ENCODE results near the gene TBC1D30. TPM values are rescaled to one million over a fixed set of nuclear protein-coding genes. Genes with fewer than 3 reads are reported as not detected.
"Not testable (repeated sequence)": the region's sequence is repeated elsewhere in the genome, so short reads cannot be mapped to it uniquely, and the experiment has no call there.

The TBC1D30 gene
- total RNA-seq, 1 donor from 2014 or later = 13.9 TPM

GRCh38 chr12:64806173-64806572, 18.3 kb upstream of the TBC1D30 start:
- no peak for DNase-seq (ENCODE audit: low read depth in 2 of 2)

DNA sequence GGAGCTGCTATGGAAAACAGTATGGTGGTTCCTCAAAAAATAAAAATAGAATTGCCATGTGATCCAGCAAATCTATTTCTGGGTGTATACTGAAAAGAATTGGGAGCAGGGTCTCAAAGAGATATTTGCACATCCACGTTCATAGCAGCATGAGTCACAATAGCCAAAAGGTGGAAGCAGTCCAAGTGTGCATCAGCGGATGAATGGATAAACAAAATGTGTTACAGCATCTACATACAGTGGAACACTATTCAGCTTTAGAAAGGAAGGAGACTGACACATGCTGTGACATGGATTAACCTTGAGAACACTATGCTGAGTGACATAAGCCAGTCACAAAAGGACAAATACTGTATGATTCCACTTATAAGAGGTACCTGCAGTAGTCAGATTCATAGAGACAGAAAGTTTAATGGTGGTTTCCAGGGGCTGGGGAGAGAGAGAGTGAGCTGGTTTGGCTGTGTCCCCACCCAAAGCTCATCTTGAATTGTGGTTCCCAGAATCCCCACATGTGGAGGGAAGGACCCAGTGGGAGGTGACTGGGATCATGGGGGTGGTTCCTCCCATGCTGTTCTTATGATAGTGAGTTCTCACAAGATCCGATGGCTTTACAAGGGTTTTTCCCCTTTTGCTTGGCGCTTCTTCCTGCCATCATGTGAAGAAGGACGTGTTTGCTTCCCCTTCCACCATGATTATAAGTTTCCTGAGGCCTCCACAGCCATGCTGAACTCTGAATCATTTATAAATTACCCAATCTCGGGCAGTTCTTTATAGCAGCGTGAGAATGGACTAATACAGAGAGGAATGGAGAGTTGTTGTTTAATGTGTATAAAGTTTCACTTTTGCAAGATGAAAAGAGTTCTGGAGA, 17.6 kb upstream of the TBC1D30 start:
- DNase-seq (ENCODE audit: low read depth in 2 of 2) = peak; percentile 81 to 87

DNA sequence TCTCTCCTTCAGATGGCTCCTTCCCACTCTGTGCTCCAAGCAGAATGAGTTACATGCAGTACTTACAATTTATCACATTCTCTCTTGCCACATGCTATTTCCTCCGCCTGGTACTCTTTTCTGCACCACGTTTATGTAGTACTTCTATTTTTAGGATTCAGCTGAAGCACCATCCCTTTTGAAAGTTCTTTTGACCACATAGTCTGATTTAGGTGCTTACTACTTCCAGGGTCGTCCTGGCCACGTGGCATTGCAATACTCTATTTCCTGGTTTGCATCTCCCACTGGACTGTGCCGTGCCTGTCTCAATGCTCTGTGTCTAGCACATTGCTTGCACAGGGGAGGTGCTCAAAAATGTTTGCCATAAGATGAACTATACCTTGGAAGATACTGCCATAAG, 16.3 kb upstream of the TBC1D30 start:
- DNase-seq (ENCODE audit: low read depth in 2 of 2) = no peak

GRCh38 chr12:64810831-64811230, 13.6 kb upstream of the TBC1D30 start:
- no peak for DNase-seq (ENCODE audit: low read depth in 2 of 2)

GRCh38 chr12:64813723-64814122, 10.7 kb upstream of the TBC1D30 start:
- no peak for DNase-seq (ENCODE audit: low read depth in 2 of 2)

DNA sequence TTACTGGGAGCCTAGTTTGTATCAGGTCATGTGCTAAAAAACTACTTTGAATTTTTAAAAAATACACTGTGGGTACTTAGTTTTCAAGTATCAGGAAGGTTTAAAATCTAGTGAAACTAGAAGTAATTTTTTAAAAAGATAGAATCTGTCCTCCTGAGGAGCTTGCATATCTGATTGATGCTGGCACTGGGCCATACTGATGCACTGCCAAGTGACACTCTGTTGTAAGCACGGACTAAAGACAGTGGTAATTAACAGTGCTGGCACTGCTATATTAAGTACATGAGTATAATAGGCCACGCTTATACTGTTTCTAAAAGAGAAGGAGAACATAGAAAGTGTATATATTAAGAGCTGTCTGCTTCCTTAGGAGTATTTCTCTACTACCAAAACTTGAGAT, 10.0 kb upstream of the TBC1D30 start:
- no peak for DNase-seq (ENCODE audit: low read depth in 2 of 2)

- no peak for DNase-seq (ENCODE audit: low read depth in 2 of 2)
Observed at GRCh38 chr12:64819816-64820402, 4.5 kb upstream of the TBC1D30 start.

DNA sequence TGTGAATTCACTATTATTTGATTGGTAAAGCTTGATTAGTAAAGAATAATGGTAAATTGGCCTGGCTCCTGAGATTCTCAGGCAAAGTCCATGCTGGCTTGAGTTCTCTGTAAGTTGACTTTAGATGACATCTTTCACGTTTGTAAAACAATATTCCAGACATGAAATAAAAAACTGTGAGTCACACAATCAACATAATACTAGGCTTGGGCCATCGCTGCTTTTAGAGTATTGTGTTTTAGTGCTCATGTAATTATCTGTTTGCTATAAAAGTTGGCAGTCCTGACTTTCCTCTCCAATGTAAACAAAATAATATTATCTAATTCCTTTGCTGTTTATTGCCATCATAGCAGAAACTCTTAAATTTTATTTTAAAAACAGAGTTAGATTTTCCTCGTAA, 3.9 kb upstream of the TBC1D30 start:
- no peak for DNase-seq (ENCODE audit: low read depth in 2 of 2)

GRCh38 chr12:64821116-64821630, 3.3 kb upstream of the TBC1D30 start:
- no peak for DNase-seq (ENCODE audit: low read depth in 2 of 2)

DNA sequence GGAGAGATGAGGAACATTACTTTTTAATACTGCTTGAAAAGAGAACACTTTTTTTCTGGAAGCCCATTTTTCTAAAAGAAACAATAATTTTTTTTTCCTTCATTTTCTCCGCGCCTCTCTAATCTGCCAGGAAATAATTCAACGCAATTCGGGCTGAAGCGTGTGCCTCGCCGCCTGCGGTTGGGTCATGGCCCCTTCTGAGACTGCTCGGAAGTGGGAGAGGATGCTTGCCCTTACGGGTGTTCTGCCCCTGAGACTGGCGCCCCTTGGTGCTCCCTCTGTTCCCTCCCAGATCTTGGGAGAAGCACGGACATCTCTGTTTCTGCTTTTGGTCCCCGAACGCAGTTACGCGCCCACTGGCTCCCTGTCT, 332 bp upstream of the TBC1D30 start:
- DNase-seq (ENCODE audit: low read depth in 2 of 2) = no peak

- no peak for DNase-seq (ENCODE audit: low read depth in 2 of 2)
Observed at GRCh38 chr12:64825143-64826021, 935 bp downstream of the TBC1D30 start.

GRCh38 chr12:64826234-64826633, 1.8 kb downstream of the TBC1D30 start:
- peak; percentile 56 to 80 for DNase-seq (ENCODE audit: low read depth in 2 of 2)

DNA sequence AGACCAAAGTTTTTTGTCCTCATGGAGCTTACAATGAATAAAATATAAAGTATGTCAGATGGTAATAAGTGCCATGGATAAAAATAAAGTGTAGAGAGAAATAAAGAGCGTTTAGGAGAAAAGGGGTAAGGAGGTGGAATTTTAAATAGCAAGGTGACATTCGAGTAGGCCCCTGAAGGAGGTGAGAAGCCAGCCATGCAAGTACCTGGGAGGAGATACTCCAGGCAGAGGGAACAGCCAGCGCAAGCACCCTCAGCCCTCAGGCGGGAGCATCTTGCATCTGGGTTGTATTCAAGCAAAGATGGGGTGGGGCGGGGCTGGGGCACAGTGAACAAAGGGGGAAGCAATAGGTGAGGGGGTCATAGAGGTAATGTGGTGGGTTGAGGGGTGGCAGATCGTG, 4.3 kb downstream of the TBC1D30 start:
- no peak for DNase-seq (ENCODE audit: low read depth in 2 of 2)

DNA sequence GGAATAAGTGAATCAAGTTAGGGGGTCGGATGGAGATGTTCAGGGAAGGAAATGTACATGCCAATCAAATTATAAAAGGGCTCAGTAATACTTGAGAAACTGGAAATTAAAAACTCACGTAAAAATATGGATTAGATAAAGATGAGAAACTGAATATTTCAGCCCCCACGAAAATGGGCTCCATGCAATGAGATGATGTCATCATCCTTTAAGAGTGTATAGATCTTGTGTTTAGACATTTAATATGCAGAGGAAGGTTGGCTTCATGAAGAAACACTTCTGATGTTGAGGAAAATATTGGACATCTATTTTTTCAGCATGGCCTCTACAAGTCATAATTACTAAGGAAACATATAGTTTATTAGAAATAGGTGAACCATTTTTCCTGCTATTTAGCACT, 9.5 kb downstream of the TBC1D30 start:
- DNase-seq (ENCODE audit: low read depth in 2 of 2) = no peak

DNA sequence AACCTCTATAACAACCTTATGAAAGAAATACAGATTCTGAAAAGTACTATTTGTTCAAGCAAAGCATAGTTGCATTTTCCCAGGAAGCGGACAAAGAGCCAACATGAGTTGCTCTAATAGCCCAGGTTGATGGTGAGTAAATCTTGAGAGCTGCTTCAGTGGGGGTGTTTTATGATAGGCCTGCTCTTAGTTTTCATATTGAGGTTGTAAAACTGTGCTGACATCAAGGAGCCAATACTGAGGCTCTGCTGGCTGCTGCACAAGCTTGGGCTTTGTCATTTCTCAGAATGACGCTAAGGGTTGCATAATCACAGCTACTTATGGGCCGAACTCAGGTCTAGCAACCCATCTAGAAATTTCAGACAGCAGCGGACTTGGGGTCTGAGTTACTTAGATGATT, 11.5 kb downstream of the TBC1D30 start:
- DNase-seq (ENCODE audit: low read depth in 2 of 2) = no peak

DNA sequence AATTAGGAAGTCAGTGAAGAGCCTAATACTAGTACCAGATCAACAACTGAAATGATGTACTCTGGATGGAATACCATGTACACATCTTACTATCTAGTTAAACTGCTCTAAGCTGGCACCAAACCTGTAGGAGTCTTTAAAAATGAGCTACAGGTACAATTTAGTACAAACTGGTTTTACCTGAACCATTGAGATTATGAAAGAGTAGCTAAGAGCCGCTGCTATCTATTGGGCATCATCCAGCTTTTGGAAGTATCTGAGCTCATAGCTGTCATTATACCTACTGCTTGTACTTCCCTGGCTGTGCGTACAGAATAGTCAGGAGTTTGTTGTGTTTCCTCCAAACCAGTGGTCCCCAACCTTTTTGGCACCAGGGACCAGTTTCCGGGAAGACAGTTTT, 12.4 kb downstream of the TBC1D30 start:
- no peak for DNase-seq (ENCODE audit: low read depth in 2 of 2)

DNA sequence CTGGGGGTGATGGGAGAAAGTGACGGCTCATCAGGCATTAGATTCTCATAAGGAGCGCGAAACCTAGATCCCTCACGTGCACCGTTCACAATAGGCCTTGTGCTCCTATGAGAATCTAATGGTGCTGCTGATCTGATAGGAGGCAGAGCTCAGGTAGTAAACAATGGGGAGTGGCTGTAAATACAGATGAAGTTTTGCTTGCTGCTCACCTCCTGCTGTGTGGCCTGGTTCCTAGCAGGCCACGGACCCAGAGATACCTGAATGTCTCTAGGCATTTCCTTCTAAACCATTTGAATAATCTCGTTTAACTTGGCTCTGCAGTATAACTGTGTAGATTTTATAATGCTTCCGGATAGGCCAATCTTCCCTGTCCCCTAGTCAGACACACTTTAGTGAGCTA, 13.0 kb downstream of the TBC1D30 start:
- no peak for DNase-seq (ENCODE audit: low read depth in 2 of 2)

DNA sequence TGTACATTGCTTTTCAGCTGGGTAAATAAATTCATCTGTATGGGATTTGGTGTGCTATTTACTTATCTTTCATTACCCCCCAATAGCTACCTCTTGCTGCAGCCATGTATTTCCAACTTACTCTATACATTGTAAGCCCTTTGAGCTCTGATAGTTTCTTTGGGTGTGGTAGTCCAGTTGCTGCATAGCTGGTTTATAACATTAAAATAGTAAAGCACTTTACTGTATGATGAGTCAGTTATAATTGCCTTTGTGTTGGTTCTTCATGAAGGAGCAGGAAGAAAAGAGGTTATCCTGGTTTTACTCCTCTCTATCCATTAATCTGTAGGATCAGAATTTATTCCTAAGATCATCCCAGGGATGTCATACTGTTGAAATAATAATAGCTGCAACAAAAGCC, 15.7 kb downstream of the TBC1D30 start:
- no peak for DNase-seq (ENCODE audit: low read depth in 2 of 2)

DNA sequence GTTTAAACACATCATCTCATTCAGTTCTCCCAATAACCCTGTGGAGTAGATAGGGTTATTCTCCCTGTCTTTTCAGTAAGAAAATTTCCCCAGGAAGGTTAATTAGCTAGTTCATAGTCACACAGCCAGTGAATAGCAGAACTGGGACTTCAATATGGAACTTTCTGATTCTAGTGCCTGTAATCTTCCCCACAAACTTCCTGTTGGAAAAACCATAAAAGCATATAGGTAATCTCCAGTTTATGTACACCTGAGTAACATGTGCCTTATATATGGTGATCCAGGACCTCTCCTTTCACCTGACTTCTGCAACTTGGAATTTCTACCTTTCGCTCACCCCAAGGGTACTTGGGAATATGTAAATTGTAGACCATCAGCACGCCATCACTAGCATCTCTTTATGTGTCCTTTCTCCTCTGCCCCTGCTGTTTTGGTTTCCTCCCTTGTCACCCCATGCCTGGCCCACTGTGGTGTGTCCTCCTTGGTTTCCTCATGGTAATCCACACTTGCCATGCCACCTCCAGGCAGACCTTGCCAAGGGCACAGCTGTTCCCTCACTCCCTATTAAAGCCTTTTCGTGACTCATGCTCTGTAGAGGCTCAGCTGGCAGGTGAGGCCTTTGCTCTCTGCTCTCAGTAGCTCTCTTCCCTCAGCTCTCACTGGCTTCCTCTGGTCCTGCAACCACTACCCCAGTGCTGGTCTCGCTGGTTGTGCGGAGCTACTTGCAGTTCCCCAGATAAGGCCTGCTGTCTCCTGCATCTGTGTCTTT, 16.7 kb downstream of the TBC1D30 start:
- no peak for DNase-seq (ENCODE audit: low read depth in 2 of 2)

GRCh38 chr12:64848409-64848808, 24.0 kb downstream of the TBC1D30 start:
- DNase-seq (ENCODE audit: low read depth in 2 of 2) = not testable (repeated sequence)

DNA sequence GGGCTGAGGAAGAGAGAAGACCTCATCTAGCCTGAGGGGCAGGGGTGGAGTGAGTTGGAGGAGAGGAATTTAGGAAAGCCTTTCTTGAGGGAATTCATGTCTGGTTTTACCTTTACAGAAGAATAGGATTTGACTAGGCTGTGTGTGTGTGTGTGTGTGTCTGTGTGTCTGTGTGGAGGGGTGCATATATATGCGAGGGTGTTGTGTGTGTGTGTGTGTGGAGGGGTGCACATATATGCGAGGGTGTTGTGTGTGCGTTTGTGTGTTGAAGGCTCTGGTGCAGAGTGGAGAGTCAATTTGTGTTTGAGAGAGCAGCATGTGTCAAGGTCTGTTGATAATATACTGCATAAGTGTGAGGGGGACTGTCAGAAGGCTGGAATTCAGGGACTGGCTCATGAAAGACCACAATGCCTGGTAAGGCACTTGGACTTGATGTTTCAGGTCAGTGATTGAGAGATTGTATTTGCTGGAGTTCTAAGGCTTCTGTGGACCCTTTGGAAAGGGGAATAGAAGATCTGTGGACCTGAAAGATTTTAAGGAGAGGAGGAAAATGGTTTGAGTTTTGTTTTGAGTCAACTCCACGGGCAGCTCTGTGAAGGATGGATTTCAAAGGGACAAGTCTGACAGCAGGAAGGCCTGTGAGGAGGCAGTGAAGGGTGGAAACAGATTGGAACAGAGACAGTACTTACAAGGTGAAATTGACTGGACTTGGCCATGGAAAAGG, 34.6 kb downstream of the TBC1D30 start:
- no peak for DNase-seq (ENCODE audit: low read depth in 2 of 2)

Measured in dermis microvascular lymphatic vessel endothelial cell (primary cell).